IMR-90 (cell line): ENCODE data around the gene LPGAT1. TPM values are rescaled to one million over a fixed set of nuclear protein-coding genes. Genes with fewer than 3 reads are reported as not detected.

ENCODE experiments used
- ATAC-seq: fragments of 200-7000 bp; cut with Tn5 transposase; 2 replicates; pipeline ENCODE4 v1.9.1; 2020; ENCODE audit warnings: low read depth, mild to moderate bottlenecking, moderate library complexity
- BruUV-seq: library from RNA; stranded (reverse); fragments of 400-500 nt; replicated peaks from 2 replicates; lab custom pipeline; 2021; lab: Mats Ljungman, UMichigan
- CTCF ChIA-PET: fragments of 300-600 bp; formaldehyde crosslinking; extraction: SDS; loops from one replicate; lab custom pipeline; 2021; ENCODE audit warnings: antibody characterized with exemption; lab: Yijun Ruan, JAX
- POLR2A ChIA-PET: fragments of 300-600 bp; sonication (Branson Sonifier 250); formaldehyde crosslinking; loops from one replicate; lab custom pipeline; 2022; ENCODE audit warnings: antibody characterized with exemption; ENCODE audit not compliant: unreplicated experiment; lab: Charles Lee
- DNase-seq: peaks from one replicate; pipeline ENCODE4 v3.0.0; 2013
- H2AFZ ChIP-seq: replicated peaks from 2 replicates; pipeline ENCODE3; 2013; ENCODE audit warnings: low read length, mild to moderate bottlenecking; ENCODE audit not compliant: poor library complexity
- H2AK5ac ChIP-seq: 2 replicates; pipeline ENCODE4 v1.6.1; 2013; ENCODE audit warnings: low read depth, low read length, inconsistent platforms
- H2AK9ac ChIP-seq: replicated peaks from 2 replicates; pipeline ENCODE3; 2013; ENCODE audit warnings: mild to moderate bottlenecking, low read depth, low read length, moderate library complexity; ENCODE audit not compliant: poor library complexity
- H2BK120ac ChIP-seq: 2 replicates; pipeline ENCODE4 v1.6.1; 2013; ENCODE audit warnings: low read depth, low read length, inconsistent platforms
- H2BK15ac ChIP-seq: 3 replicates; pipeline ENCODE4 v1.6.1; 2013; ENCODE audit warnings: low read depth, low read length, inconsistent platforms
- H2BK20ac ChIP-seq: 2 replicates; pipeline ENCODE4 v1.6.1; 2013; ENCODE audit warnings: low read depth, mild to moderate bottlenecking, inconsistent platforms, low read length, moderate library complexity
- H2BK5ac ChIP-seq: 2 replicates; pipeline ENCODE4 v1.6.1; 2013; ENCODE audit warnings: mild to moderate bottlenecking, low read depth, low read length, inconsistent platforms; ENCODE audit not compliant: poor library complexity, severe bottlenecking
- H3K14ac ChIP-seq: replicated peaks from 2 replicates; pipeline ENCODE4 v1.6.1; 2013; ENCODE audit warnings: low read depth, low read length, inconsistent platforms
- H3K18ac ChIP-seq: 2 replicates; pipeline ENCODE4 v1.6.1; 2013; ENCODE audit warnings: low read depth, low read length, control low read depth
- H3K23ac ChIP-seq: 2 replicates; pipeline ENCODE4 v1.6.1; 2013; ENCODE audit warnings: low read depth, low read length, inconsistent platforms
- H3K27ac ChIP-seq: 2 replicates; pipeline ENCODE4 v1.5.1; 2013; ENCODE audit warnings: mild to moderate bottlenecking, control low read depth, low read length; ENCODE audit not compliant: insufficient read depth
- H3K27me3 ChIP-seq: 2 replicates; pipeline ENCODE4 v1.6.1; 2013; ENCODE audit warnings: low read length; ENCODE audit not compliant: control insufficient read depth, insufficient read depth
- H3K36me3 ChIP-seq: 2 replicates; pipeline ENCODE4 v1.6.1; 2013; ENCODE audit warnings: low read length, mixed read lengths; ENCODE audit not compliant: control insufficient read depth, insufficient read depth
- H3K4ac ChIP-seq: 2 replicates; pipeline ENCODE4 v1.6.1; 2013; ENCODE audit warnings: low read depth, low read length, inconsistent platforms
- H3K4me1 ChIP-seq: 2 replicates; pipeline ENCODE4 v1.6.1; 2013; ENCODE audit warnings: low read length, mixed read lengths; ENCODE audit not compliant: control insufficient read depth, insufficient read depth
- H3K4me2 ChIP-seq: 2 replicates; pipeline ENCODE4 v1.6.1; 2013; ENCODE audit warnings: low read depth, mild to moderate bottlenecking, control low read depth, low read length, moderate library complexity
- H3K4me3 ChIP-seq: 2 replicates; pipeline ENCODE4 v1.5.1; 2013; ENCODE audit warnings: low read depth, mild to moderate bottlenecking, control low read depth, low read length, moderate library complexity; ENCODE audit not compliant: insufficient read depth
- H3K56ac ChIP-seq: 2 replicates; pipeline ENCODE4 v1.6.1; 2013; ENCODE audit warnings: low read length, inconsistent platforms; ENCODE audit not compliant: insufficient read depth; ENCODE audit errors: extremely low read depth
- H3K79me1 ChIP-seq, 2 experiments: 2 replicates each; pipeline ENCODE4 v1.6.1; 2013; ENCODE audit warnings: low read length in 2 of 2, inconsistent platforms in 1 of 2, low read depth in 1 of 2
- H3K9ac ChIP-seq: 2 replicates; pipeline ENCODE4 v1.6.1; 2013; ENCODE audit warnings: low read depth, low read length, control low read depth
- H3K9me1 ChIP-seq: 2 replicates; pipeline ENCODE4 v1.6.1; 2013; ENCODE audit warnings: low read length, inconsistent platforms; ENCODE audit not compliant: insufficient read depth
- H3K9me3 ChIP-seq: 2 replicates; pipeline ENCODE4 v1.6.1; 2013; ENCODE audit warnings: low read length; ENCODE audit not compliant: control insufficient read depth, insufficient read depth
- H4K20me1 ChIP-seq: 2 replicates; pipeline ENCODE4 v1.6.1; 2013; ENCODE audit warnings: low read length, inconsistent platforms; ENCODE audit not compliant: insufficient read depth
- H4K5ac ChIP-seq: 2 replicates; pipeline ENCODE4 v1.6.1; 2013; ENCODE audit warnings: mild to moderate bottlenecking, low read depth, low read length, control low read depth
- H4K8ac ChIP-seq, 2 experiments: 2 replicates each; pipeline ENCODE4 v1.6.1; 2013; ENCODE audit warnings: low read depth in 2 of 2, low read length in 2 of 2, control low read depth in 1 of 2, inconsistent platforms in 1 of 2
- H4K91ac ChIP-seq: 2 replicates; pipeline ENCODE4 v1.6.1; 2013; ENCODE audit warnings: low read depth, low read length, inconsistent platforms; ENCODE audit not compliant: insufficient read depth
- BHLHE40 ChIP-seq: fragments of 150-350 bp; IDR thresholded peaks from 2 replicates; pipeline ENCODE4 v1.6.1; 2016; ENCODE audit warnings: mild to moderate bottlenecking, low read depth, low read length
- CEBPB ChIP-seq: IDR thresholded peaks from 2 replicates; pipeline ENCODE4 v1.6.1; 2012; ENCODE audit warnings: low read depth, low read length, improper control_type of control experiment
- CHD1 ChIP-seq: IDR thresholded peaks from 2 replicates; pipeline ENCODE4 v1.6.1; 2012; ENCODE audit warnings: low read depth, low read length, improper control_type of control experiment
- CTCF ChIP-seq: conservative IDR thresholded peaks from 2 replicates; pipeline ENCODE4 v1.5.1; 2012; ENCODE audit warnings: mild to moderate bottlenecking, low read depth, low read length, improper control_type of control experiment
- ELK1 ChIP-seq: fragments of 150-350 bp; IDR thresholded peaks from 2 replicates; pipeline ENCODE4 v1.6.1; 2016; ENCODE audit warnings: low read depth, mild to moderate bottlenecking, low read length, moderate library complexity, borderline replicate concordance
- FOS ChIP-seq: fragments of 150-350 bp; IDR thresholded peaks from 2 replicates; pipeline ENCODE4 v1.6.1; 2016; ENCODE audit warnings: low read depth, low read length
- MAFK ChIP-seq: IDR thresholded peaks from 2 replicates; pipeline ENCODE4 v1.6.1; 2012; ENCODE audit warnings: low read depth, low read length, improper control_type of control experiment
- MAZ ChIP-seq: IDR thresholded peaks from 2 replicates; pipeline ENCODE4 v1.6.1; 2012; ENCODE audit warnings: low read depth, mild to moderate bottlenecking, low read length, improper control_type of control experiment, moderate library complexity, borderline replicate concordance
- MXI1 ChIP-seq: IDR thresholded peaks from 2 replicates; pipeline ENCODE4 v1.6.1; 2012; ENCODE audit warnings: low read depth, mild to moderate bottlenecking, low read length, moderate library complexity, borderline replicate concordance
- NFE2L2 ChIP-seq: fragments of 150-350 bp; IDR thresholded peaks from 2 replicates; pipeline ENCODE4 v1.6.1; 2016; ENCODE audit warnings: low read depth, mild to moderate bottlenecking, low read length
- POLR2A ChIP-seq: IDR thresholded peaks from 2 replicates; pipeline ENCODE4 v1.6.1; 2012; ENCODE audit warnings: mild to moderate bottlenecking, low read depth, low read length
- RAD21 ChIP-seq: IDR thresholded peaks from 2 replicates; pipeline ENCODE4 v1.6.1; 2012; ENCODE audit warnings: low read length, improper control_type of control experiment
- RCOR1 ChIP-seq: IDR thresholded peaks from 2 replicates; pipeline ENCODE4 v1.6.1; 2012; ENCODE audit warnings: mild to moderate bottlenecking, low read length, improper control_type of control experiment; ENCODE audit not compliant: insufficient replicate concordance
- RFX5 ChIP-seq: IDR thresholded peaks from 2 replicates; pipeline ENCODE4 v1.8.0; 2012; ENCODE audit warnings: low read depth, mild to moderate bottlenecking, low read length, moderate library complexity
- SMC3 ChIP-seq: fragments of 150-350 bp; IDR thresholded peaks from 2 replicates; pipeline ENCODE4 v1.6.1; 2016; ENCODE audit warnings: low read depth, mild to moderate bottlenecking, antibody characterized with exemption, low read length, moderate library complexity
- USF2 ChIP-seq: fragments of 150-350 bp; IDR thresholded peaks from 2 replicates; pipeline ENCODE4 v1.6.1; 2017; ENCODE audit warnings: mild to moderate bottlenecking, antibody characterized with exemption, low read length, low read depth
- WGBS, 2 experiments: methylation state at CpG; one replicate each; pipeline versions ENCODE4 v1.1.5 to v1.1.7; 2013; ENCODE audit warnings: missing lambda C conversion rate in 2 of 2; ENCODE audit not compliant: insufficient read length in 1 of 2; ENCODE audit errors: extremely low coverage in 2 of 2; 5-methylcytosine and 5-hydroxymethylcytosine counted together
- dilution Hi-C: fragments of 300-500 bp; cut with HindIII; formaldehyde crosslinking; loops from one replicate; pipeline ENCODE4 v1.14.3; 2018; ENCODE audit warnings: low sequenced_read_pairs; ENCODE audit not compliant: unreplicated experiment
- in situ Hi-C: fragments of 300-500 bp; cut with MboI; formaldehyde crosslinking; loops from 3 replicates; pipeline ENCODE4 v1.14.3; 2019; ENCODE audit warnings: low sequenced_read_pairs, inconsistent platforms, mixed read lengths
- intact Hi-C: fragments of 100-400 bp; cut with micrococcal nuclease; formaldehyde crosslinking; loops from 2 replicates; pipeline ENCODE4 v1.10.0; 2022
- polyA plus RNA-seq, 3 experiments: library from polyadenylated mRNA; depleted of rRNA; stranded (reverse); fragments of >200 nt; gene quantifications; 2 replicates each; pipeline ENCODE4 v1.2.3, GENCODE V29; 2012; ENCODE audit warnings: low replicate concordance in 1 of 3
- total RNA-seq: library from RNA; depleted of rRNA; stranded (reverse); fragments of >200 nt; gene quantifications from 2 replicates; pipeline ENCODE4 v1.2.3, GENCODE V29; 2012

LPGAT1 gene
- total and polyA plus RNA-seq, 2 of the 4 experiments (the other 2 are of a cell fraction), result 6.7 to 13.6 TPM

- H3K14ac ChIP-seq, result no peak overlapping the region
- BruUV-seq, result no TSS peak
- no peak overlapping the region for H3K4me3 ChIP-seq
- H2BK20ac ChIP-seq, result no peak overlapping the region
- H3K27me3 ChIP-seq, result 0 out of 2 replicates have a peak, but pooled peaks cover 2% of the 10 kb centered on the region
- intact Hi-C loops, result no loop called here
- H4K20me1 ChIP-seq, result no peaks in the 10 kb centered on the region
- H4K8ac ChIP-seq, result no peak overlapping the region
- dilution Hi-C loops, result no loop called here
- H2AK9ac ChIP-seq, result no peak overlapping the region
- no peak overlapping the region for H2BK120ac ChIP-seq
- CTCF ChIA-PET, result no interaction called here
- WGBS, 2 experiments, result 100% methylated on average over 2 of the region's 2 CpGs; no CpG with 5 or more reads in 1 of the 2 experiments
- no peaks in the 10 kb centered on the region for H3K79me1 ChIP-seq
- DNase-seq (no peak), ATAC-seq (no peak)
- no peaks in the 10 kb centered on the region for H3K4me1 ChIP-seq
- no peak overlapping the region for H3K9ac ChIP-seq
- H3K56ac ChIP-seq, result no peak overlapping the region
- no peaks in the 10 kb centered on the region for H3K36me3 ChIP-seq
- H3K27ac ChIP-seq, result no peak overlapping the region
- H3K4ac ChIP-seq, result no peak overlapping the region
- no peaks in the 10 kb centered on the region for H3K9me1 ChIP-seq
- H4K5ac ChIP-seq, result no peak overlapping the region
- H3K4me2 ChIP-seq, result no peak overlapping the region
- H2BK15ac ChIP-seq, result no peak overlapping the region
- H3K23ac ChIP-seq, result no peak overlapping the region
- no peak overlapping the region for H2AFZ ChIP-seq
- H3K18ac ChIP-seq, result no peak overlapping the region
- H2AK5ac ChIP-seq, result no peak overlapping the region
- POLR2A ChIA-PET, result no interaction called here
- TF ChIP-seq MXI1, result no peak
- TF ChIP-seq RFX5, result no peak
- no peak for TF ChIP-seq RCOR1
- TF ChIP-seq MAFK, result no peak
- no peak for TF ChIP-seq CHD1
- TF ChIP-seq CEBPB, result no peak
- TF ChIP-seq SMC3, result no peak
- TF ChIP-seq ELK1, result no peak
- TF ChIP-seq CTCF, result no peak
- no peak for TF ChIP-seq RAD21
- TF ChIP-seq MAZ, result no peak
- TF ChIP-seq FOS, result no peak
- TF ChIP-seq NFE2L2, result no peak
- no peak for TF ChIP-seq USF2
- TF ChIP-seq POLR2A, result no peak
- TF ChIP-seq BHLHE40, result no peak
- no peak overlapping the region for H2BK5ac ChIP-seq
- no peaks in the 10 kb centered on the region for H3K9me3 ChIP-seq
- no peak overlapping the region for H4K91ac ChIP-seq
- in situ Hi-C loops, result no loop called here
Observed at GRCh38 chr1:211865180-211865579, 34.6 kb upstream of the LPGAT1 start.
